ENCODE data around the gene TIMM29.
A peak's percentile ranks its signal among the peaks of the same experiment; 100 is the strongest.

TIMM29 gene

GRCh38 chr19:10928563-10929401 lies at the start of gene TIMM29, which contains the start of gene YIPF2 (continued):
- TF ChIP-seq ZNF335 (tag by site-specific recombination; conservative IDR thresholded peaks at IDR 0.05) (no peak), ZFP37 (tag by site-specific recombination; IDR thresholded peaks at IDR 0.05) (0 out of 2 replicates have a peak, but pooled peaks have one; percentile 25), KLF10 (tag by site-specific recombination; IDR thresholded peaks at IDR 0.05) (peak; percentile 63), ZNF404 (tag by site-specific recombination; IDR thresholded peaks at IDR 0.05) (no peak), ZNF791 (tag by site-specific recombination; IDR thresholded peaks at IDR 0.05) (no peak), ZNF777 (tag by site-specific recombination; IDR thresholded peaks at IDR 0.05; ENCODE audit: borderline replicate concordance) (peak; percentile 29; the same call in 1 of the 2 replicates), ZBTB8A (tag by site-specific recombination; IDR thresholded peaks at IDR 0.05) (peak; percentile 74), ZNF146 (tag by site-specific recombination; IDR thresholded peaks at IDR 0.05) (peak; percentile 2; the same call in 1 of the 2 replicates), ZNF26 (tag by site-specific recombination; IDR thresholded peaks at IDR 0.05) (no peak), ZNF140 (tag by site-specific recombination; IDR thresholded peaks at IDR 0.05) (no peak), YY2 (tag by site-specific recombination; IDR thresholded peaks at IDR 0.05) (peak; percentile 94), ZNF112 (tag by site-specific recombination; IDR thresholded peaks at IDR 0.05) (no peak), ELK4 (IDR thresholded peaks at IDR 0.05; ENCODE audit: borderline replicate concordance, low read depth, low read length) (no peak; the same call in 1 of the 2 replicates), GFI1B (tag by site-specific recombination; IDR thresholded peaks at IDR 0.05) (no peak), ZNF174 (tag by site-specific recombination; IDR thresholded peaks at IDR 0.05) (no peak), ZNF292 (tag by site-specific recombination; IDR thresholded peaks at IDR 0.05; ENCODE audit: borderline replicate concordance, low read depth) (no peak), KLF8 (tag by site-specific recombination; IDR thresholded peaks at IDR 0.05) (peak; percentile 83), ZNF621 (tag by site-specific recombination; IDR thresholded peaks at IDR 0.05) (no peak), ZXDB (tag by site-specific recombination; IDR thresholded peaks at IDR 0.05) (peak; percentile 91), ZNF747 (tag by site-specific recombination; IDR thresholded peaks at IDR 0.05) (no peak), BCL6B (tag by site-specific recombination; IDR thresholded peaks at IDR 0.05) (no peak), ZNF274 (IDR thresholded peaks at IDR 0.05; ENCODE audit: low read length) (no peak), ZNF274 (tag by site-specific recombination; IDR thresholded peaks at IDR 0.05; ENCODE audit: borderline replicate concordance) (no peak), ZNF610 (tag by site-specific recombination; IDR thresholded peaks at IDR 0.05; ENCODE audit: borderline replicate concordance) (peak; percentile 77; the same call in 1 of the 2 replicates), ZNF184 (tag by site-specific recombination; IDR thresholded peaks at IDR 0.05) (0 out of 2 replicates have a peak, but pooled peaks have one; percentile 28), ZBTB44 (tag by site-specific recombination; IDR thresholded peaks at IDR 0.05) (0 out of 2 replicates have a peak, but pooled peaks have one; percentile 34), ZNF155 (tag by site-specific recombination; IDR thresholded peaks at IDR 0.05) (no peak), ZNF473 (tag by site-specific recombination; IDR thresholded peaks at IDR 0.05) (no peak), YY1 (tag by site-specific recombination; IDR thresholded peaks at IDR 0.05) (peak; percentile 96), ZNF654 (tag by site-specific recombination; IDR thresholded peaks at IDR 0.05; ENCODE audit: low read depth) (no peak), ZNF175 (tag by site-specific recombination; IDR thresholded peaks at IDR 0.05) (no peak), HOXA7 (CRISPR knock-in tag; IDR thresholded peaks at IDR 0.05; ENCODE audit: borderline replicate concordance) (no peak)
- TF ChIP-seq, protein P1, sequence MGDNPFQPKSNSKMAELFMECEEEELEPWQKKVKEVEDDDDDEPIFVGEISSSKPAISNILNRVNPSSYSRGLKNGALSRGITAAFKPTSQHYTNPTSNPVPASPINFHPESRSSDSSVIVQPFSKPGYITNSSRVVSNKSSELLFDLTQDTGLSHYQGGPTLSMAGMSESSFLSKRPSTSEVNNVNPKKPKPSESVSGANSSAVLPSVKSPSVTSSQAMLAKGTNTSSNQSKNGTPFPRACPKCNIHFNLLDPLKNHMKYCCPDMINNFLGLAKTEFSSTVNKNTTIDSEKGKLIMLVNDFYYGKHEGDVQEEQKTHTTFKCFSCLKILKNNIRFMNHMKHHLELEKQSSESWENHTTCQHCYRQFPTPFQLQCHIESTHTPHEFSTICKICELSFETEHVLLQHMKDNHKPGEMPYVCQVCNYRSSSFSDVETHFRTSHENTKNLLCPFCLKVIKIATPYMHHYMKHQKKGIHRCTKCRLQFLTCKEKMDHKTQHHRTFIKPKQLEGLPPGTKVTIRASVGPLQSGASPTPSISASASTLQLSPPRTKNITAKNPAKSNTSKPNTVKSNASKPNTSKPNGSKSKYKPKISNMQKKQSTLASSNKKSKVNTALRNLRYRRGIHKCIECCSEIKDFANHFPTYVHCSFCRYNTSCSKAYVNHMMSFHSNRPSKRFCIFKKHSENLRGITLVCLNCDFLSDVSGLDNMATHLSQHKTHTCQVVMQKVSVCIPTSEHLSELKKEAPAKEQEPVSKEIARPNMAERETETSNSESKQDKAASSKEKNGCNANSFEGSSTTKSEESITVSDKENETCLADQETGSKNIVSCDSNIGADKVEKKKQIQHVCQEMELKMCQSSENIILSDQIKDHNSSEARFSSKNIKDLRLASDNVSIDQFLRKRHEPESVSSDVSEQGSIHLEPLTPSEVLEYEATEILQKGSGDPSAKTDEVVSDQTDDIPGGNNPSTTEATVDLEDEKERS (tag by site-specific recombination; IDR thresholded peaks at IDR 0.05) = no peak

Data from HEK293 (cell line).